Right lobe of liver (tissue), 4 donors: Measurements from ENCODE around the gene TUT4.

Experiments used
- CTCF ChIP-seq, 4 donors: fragments of 200-600 bp in 3 of 4; fragments of 450-650 bp in 1 of 4; IDR thresholded peaks; one replicate each; pipeline versions ENCODE4 v1.5.1 to v1.8.0; 2016 to 2022; ENCODE audit warnings: antibody characterized with exemption in 4 of 4, mild to moderate bottlenecking in 2 of 4
- POLR2A ChIP-seq: fragments of 450-650 bp; IDR thresholded peaks from one replicate; pipeline ENCODE4 v1.6.1; 2017; ENCODE audit warnings: antibody characterized with exemption, mild to moderate bottlenecking
- donor health status: DM: no; HTN: no; CAD: no.
- donor health status: DM: no; HTN: no; CAD: no.
- donor health status: DM: no; HTN: yes; CAD: no.

DNA sequence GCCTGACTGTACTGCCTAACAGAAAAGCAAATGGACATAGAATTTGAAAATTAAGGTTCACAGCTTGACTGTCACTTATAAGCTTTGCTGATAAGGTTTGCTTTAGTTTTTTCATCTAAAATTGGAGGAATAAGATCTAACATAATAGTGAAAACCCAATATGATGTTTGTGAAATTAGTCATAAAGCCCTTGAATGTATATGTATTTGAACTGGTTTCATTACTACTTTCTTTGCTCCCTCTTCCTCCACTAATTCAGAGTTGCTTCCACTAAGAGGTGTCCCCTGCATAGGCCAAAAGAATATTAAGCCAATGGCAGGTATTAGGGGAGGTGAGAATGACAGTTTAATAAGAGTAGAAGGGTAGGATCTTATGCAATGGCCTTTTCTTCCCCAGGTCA lies 137.9 kb downstream of the TUT4 start:
- TF ChIP-seq POLR2A (no peak), CTCF (IDR thresholded peaks at IDR 0.05) (no peak)
